Astrocyte (in vitro differentiated cells and primary cell): ENCODE measurements around the gene ZEB1.

Source experiments
- EZH2 ChIP-seq: IDR thresholded peaks from 2 replicates; pipeline ENCODE4 v1.6.1; 2012; ENCODE audit warnings: mild to moderate bottlenecking, low read length, inconsistent platforms; ENCODE audit not compliant: insufficient read depth
- TF ChIP-seq, protein P1 (sequence below): IDR thresholded peaks from 2 replicates; pipeline ENCODE4 v1.5.1; 2011; ENCODE audit warnings: low read depth, mild to moderate bottlenecking, inconsistent platforms, low read length, moderate library complexity; ENCODE audit not compliant: insufficient read depth

DNA sequence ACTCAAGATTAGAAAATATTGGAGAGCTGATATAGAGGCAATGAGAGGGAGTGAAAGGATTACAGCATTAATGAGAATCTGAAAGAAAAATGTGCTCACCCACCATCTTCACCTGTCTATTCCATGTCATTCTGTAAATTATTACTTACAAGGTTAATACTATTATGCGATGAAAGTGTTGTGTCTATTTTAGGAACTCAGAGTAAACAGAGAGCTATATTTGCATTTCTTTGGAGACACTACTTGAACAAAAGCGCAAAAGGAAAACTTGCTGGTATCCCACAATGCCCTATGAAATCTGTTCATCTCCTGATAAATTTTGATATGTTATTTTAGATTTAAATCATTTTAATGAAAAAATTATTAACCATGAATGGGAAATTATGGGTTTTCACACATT, 196.1 kb downstream of the ZEB1 start:
- TF ChIP-seq, protein P1, sequence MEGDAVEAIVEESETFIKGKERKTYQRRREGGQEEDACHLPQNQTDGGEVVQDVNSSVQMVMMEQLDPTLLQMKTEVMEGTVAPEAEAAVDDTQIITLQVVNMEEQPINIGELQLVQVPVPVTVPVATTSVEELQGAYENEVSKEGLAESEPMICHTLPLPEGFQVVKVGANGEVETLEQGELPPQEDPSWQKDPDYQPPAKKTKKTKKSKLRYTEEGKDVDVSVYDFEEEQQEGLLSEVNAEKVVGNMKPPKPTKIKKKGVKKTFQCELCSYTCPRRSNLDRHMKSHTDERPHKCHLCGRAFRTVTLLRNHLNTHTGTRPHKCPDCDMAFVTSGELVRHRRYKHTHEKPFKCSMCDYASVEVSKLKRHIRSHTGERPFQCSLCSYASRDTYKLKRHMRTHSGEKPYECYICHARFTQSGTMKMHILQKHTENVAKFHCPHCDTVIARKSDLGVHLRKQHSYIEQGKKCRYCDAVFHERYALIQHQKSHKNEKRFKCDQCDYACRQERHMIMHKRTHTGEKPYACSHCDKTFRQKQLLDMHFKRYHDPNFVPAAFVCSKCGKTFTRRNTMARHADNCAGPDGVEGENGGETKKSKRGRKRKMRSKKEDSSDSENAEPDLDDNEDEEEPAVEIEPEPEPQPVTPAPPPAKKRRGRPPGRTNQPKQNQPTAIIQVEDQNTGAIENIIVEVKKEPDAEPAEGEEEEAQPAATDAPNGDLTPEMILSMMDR: no peak
- no peak for TF ChIP-seq EZH2
